Measurements from ENCODE around the gene LHFPL2.

- TF ChIP-seq, protein P1, sequence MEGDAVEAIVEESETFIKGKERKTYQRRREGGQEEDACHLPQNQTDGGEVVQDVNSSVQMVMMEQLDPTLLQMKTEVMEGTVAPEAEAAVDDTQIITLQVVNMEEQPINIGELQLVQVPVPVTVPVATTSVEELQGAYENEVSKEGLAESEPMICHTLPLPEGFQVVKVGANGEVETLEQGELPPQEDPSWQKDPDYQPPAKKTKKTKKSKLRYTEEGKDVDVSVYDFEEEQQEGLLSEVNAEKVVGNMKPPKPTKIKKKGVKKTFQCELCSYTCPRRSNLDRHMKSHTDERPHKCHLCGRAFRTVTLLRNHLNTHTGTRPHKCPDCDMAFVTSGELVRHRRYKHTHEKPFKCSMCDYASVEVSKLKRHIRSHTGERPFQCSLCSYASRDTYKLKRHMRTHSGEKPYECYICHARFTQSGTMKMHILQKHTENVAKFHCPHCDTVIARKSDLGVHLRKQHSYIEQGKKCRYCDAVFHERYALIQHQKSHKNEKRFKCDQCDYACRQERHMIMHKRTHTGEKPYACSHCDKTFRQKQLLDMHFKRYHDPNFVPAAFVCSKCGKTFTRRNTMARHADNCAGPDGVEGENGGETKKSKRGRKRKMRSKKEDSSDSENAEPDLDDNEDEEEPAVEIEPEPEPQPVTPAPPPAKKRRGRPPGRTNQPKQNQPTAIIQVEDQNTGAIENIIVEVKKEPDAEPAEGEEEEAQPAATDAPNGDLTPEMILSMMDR (IDR thresholded peaks at IDR 0.05; ENCODE audit: low read depth, low read length): no peak
- TF ChIP-seq MAX (IDR thresholded peaks at IDR 0.05; ENCODE audit: low read depth, low read length): no peak
Observed at GRCh38 chr5:78624011-78624541, 24.5 kb downstream of the LHFPL2 start.
